ENCODE measurements around the gene KCMF1.

Gene KCMF1

GRCh38 chr2:85015653-85016360, 44.8 kb downstream of the KCMF1 start:
- Histone ChIP-seq H3K4me3 (ENCODE audit: low read length) (no peak overlapping the region), H3K9me3 (ENCODE audit: control insufficient read depth, low read depth, low read length) (no peaks in the 10 kb centered on the region), H3K36me3 (ENCODE audit: control insufficient read depth, low read depth, low read length) (no peaks in the 10 kb centered on the region), H3K27ac (ENCODE audit: low read length) (no peak overlapping the region), H3K27me3 (ENCODE audit: control insufficient read depth, insufficient read depth, low read length) (no peaks in the 10 kb centered on the region), H3K9ac (ENCODE audit: low read length) (no peak overlapping the region), H3K4me1 (ENCODE audit: control insufficient read depth, low read depth, low read length) (peaks cover 6% of the 10 kb centered on the region)

GRCh38 chr2:85016446-85016845, 45.5 kb downstream of the KCMF1 start:
- peaks cover 3% of the 10 kb centered on the region for H3K4me1 ChIP-seq (ENCODE audit: control insufficient read depth, low read depth, low read length)
- H3K36me3 ChIP-seq (ENCODE audit: control insufficient read depth, low read depth, low read length): no peaks in the 10 kb centered on the region
- H3K27ac ChIP-seq (ENCODE audit: low read length): no peak overlapping the region
- no peaks in the 10 kb centered on the region for H3K27me3 ChIP-seq (ENCODE audit: control insufficient read depth, insufficient read depth, low read length)
- H3K9ac ChIP-seq (ENCODE audit: low read length): no peak overlapping the region
- H3K4me3 ChIP-seq (ENCODE audit: low read length): no peak overlapping the region
- H3K9me3 ChIP-seq (ENCODE audit: control insufficient read depth, low read depth, low read length): no peaks in the 10 kb centered on the region

- no peak overlapping the region for H3K27ac ChIP-seq (ENCODE audit: low read length)
Measured at GRCh38 chr2:85017411-85018048, 46.6 kb downstream of the KCMF1 start.

GRCh38 chr2:85018049-85018447, 47.1 kb downstream of the KCMF1 start:
- H3K27ac ChIP-seq (ENCODE audit: low read length): no peak overlapping the region
- no peak overlapping the region for H3K9ac ChIP-seq (ENCODE audit: low read length)
- H3K36me3 ChIP-seq (ENCODE audit: control insufficient read depth, low read depth, low read length): no peaks in the 10 kb centered on the region
- H3K4me3 ChIP-seq (ENCODE audit: low read length): no peak overlapping the region
- H3K4me1 ChIP-seq (ENCODE audit: control insufficient read depth, low read depth, low read length): no peaks in the 10 kb centered on the region
- H3K9me3 ChIP-seq (ENCODE audit: control insufficient read depth, low read depth, low read length): no peaks in the 10 kb centered on the region
- no peaks in the 10 kb centered on the region for H3K27me3 ChIP-seq (ENCODE audit: control insufficient read depth, insufficient read depth, low read length)

More at GRCh38 chr2:85017411-85018048, 46.6 kb downstream of the KCMF1 start:
- no peaks in the 10 kb centered on the region for H3K36me3 ChIP-seq (ENCODE audit: control insufficient read depth, low read depth, low read length)
- H3K9me3 ChIP-seq (ENCODE audit: control insufficient read depth, low read depth, low read length): no peaks in the 10 kb centered on the region
- no peak overlapping the region for H3K9ac ChIP-seq (ENCODE audit: low read length)
- H3K4me3 ChIP-seq (ENCODE audit: low read length): no peak overlapping the region
- no peaks in the 10 kb centered on the region for H3K27me3 ChIP-seq (ENCODE audit: control insufficient read depth, insufficient read depth, low read length)
- no peaks in the 10 kb centered on the region for H3K4me1 ChIP-seq (ENCODE audit: control insufficient read depth, low read depth, low read length)

GRCh38 chr2:85019121-85019520, 48.2 kb downstream of the KCMF1 start:
- no peak overlapping the region for H3K4me3 ChIP-seq (ENCODE audit: low read length)
- H3K27ac ChIP-seq (ENCODE audit: low read length): no peak overlapping the region
- no peaks in the 10 kb centered on the region for H3K36me3 ChIP-seq (ENCODE audit: control insufficient read depth, low read depth, low read length)
- H3K27me3 ChIP-seq (ENCODE audit: control insufficient read depth, insufficient read depth, low read length): no peaks in the 10 kb centered on the region
- H3K9ac ChIP-seq (ENCODE audit: low read length): no peak overlapping the region
- H3K4me1 ChIP-seq (ENCODE audit: control insufficient read depth, low read depth, low read length): no peaks in the 10 kb centered on the region
- no peaks in the 10 kb centered on the region for H3K9me3 ChIP-seq (ENCODE audit: control insufficient read depth, low read depth, low read length)

- no peaks in the 10 kb centered on the region for H3K4me1 ChIP-seq (ENCODE audit: control insufficient read depth, low read depth, low read length)
- H3K36me3 ChIP-seq (ENCODE audit: control insufficient read depth, low read depth, low read length): no peaks in the 10 kb centered on the region
- H3K9ac ChIP-seq (ENCODE audit: low read length): no peak overlapping the region
- no peaks in the 10 kb centered on the region for H3K9me3 ChIP-seq (ENCODE audit: control insufficient read depth, low read depth, low read length)
- H3K27ac ChIP-seq (ENCODE audit: low read length): no peak overlapping the region
- no peaks in the 10 kb centered on the region for H3K27me3 ChIP-seq (ENCODE audit: control insufficient read depth, insufficient read depth, low read length)
- no peak overlapping the region for H3K4me3 ChIP-seq (ENCODE audit: low read length)
Measured at GRCh38 chr2:85022232-85022631, 51.3 kb downstream of the KCMF1 start.

- H3K27ac ChIP-seq (ENCODE audit: low read length): no peak overlapping the region
- no peak overlapping the region for H3K4me3 ChIP-seq (ENCODE audit: low read length)
- H3K36me3 ChIP-seq (ENCODE audit: control insufficient read depth, low read depth, low read length): peaks cover 13% of the 10 kb centered on the region
- H3K4me1 ChIP-seq (ENCODE audit: control insufficient read depth, low read depth, low read length): no peaks in the 10 kb centered on the region
- no peaks in the 10 kb centered on the region for H3K9me3 ChIP-seq (ENCODE audit: control insufficient read depth, low read depth, low read length)
- no peaks in the 10 kb centered on the region for H3K27me3 ChIP-seq (ENCODE audit: control insufficient read depth, insufficient read depth, low read length)
- H3K9ac ChIP-seq (ENCODE audit: low read length): no peak overlapping the region
Measured at GRCh38 chr2:85024372-85025047, 53.5 kb downstream of the KCMF1 start.

- H3K4me1 ChIP-seq (ENCODE audit: control insufficient read depth, low read depth, low read length): peaks cover 16% of the 10 kb centered on the region
- H3K4me3 ChIP-seq (ENCODE audit: low read length): no peak overlapping the region
- H3K27me3 ChIP-seq (ENCODE audit: control insufficient read depth, insufficient read depth, low read length): no peaks in the 10 kb centered on the region
- H3K36me3 ChIP-seq (ENCODE audit: control insufficient read depth, low read depth, low read length): peaks cover 55% of the 10 kb centered on the region
- no peaks in the 10 kb centered on the region for H3K9me3 ChIP-seq (ENCODE audit: control insufficient read depth, low read depth, low read length)
- no peak overlapping the region for H3K9ac ChIP-seq (ENCODE audit: low read length)
- H3K27ac ChIP-seq (ENCODE audit: low read length): no peak overlapping the region
Measured at GRCh38 chr2:85032621-85033020, 61.7 kb downstream of the KCMF1 start.

GRCh38 chr2:85033388-85033787, 62.4 kb downstream of the KCMF1 start:
- Histone ChIP-seq H3K4me1 (ENCODE audit: control insufficient read depth, low read depth, low read length) (peaks cover 16% of the 10 kb centered on the region), H3K27me3 (ENCODE audit: control insufficient read depth, insufficient read depth, low read length) (no peaks in the 10 kb centered on the region), H3K27ac (ENCODE audit: low read length) (no peak overlapping the region), H3K4me3 (ENCODE audit: low read length) (no peak overlapping the region), H3K36me3 (ENCODE audit: control insufficient read depth, low read depth, low read length) (peaks cover 56% of the 10 kb centered on the region), H3K9ac (ENCODE audit: low read length) (no peak overlapping the region), H3K9me3 (ENCODE audit: control insufficient read depth, low read depth, low read length) (no peaks in the 10 kb centered on the region)

- Histone ChIP-seq H3K27me3 (ENCODE audit: control insufficient read depth, insufficient read depth, low read length) (no peaks in the 10 kb centered on the region), H3K36me3 (ENCODE audit: control insufficient read depth, low read depth, low read length) (peaks cover 52% of the 10 kb centered on the region), H3K9ac (ENCODE audit: low read length) (no peak overlapping the region), H3K27ac (ENCODE audit: low read length) (no peak overlapping the region), H3K9me3 (ENCODE audit: control insufficient read depth, low read depth, low read length) (no peaks in the 10 kb centered on the region), H3K4me1 (ENCODE audit: control insufficient read depth, low read depth, low read length) (peaks cover 16% of the 10 kb centered on the region), H3K4me3 (ENCODE audit: low read length) (no peak overlapping the region)
Measured at GRCh38 chr2:85034158-85034557, 63.2 kb downstream of the KCMF1 start.

GRCh38 chr2:85037622-85038021, 66.7 kb downstream of the KCMF1 start:
- no peaks in the 10 kb centered on the region for H3K9me3 ChIP-seq (ENCODE audit: control insufficient read depth, low read depth, low read length)
- no peaks in the 10 kb centered on the region for H3K27me3 ChIP-seq (ENCODE audit: control insufficient read depth, insufficient read depth, low read length)
- H3K36me3 ChIP-seq (ENCODE audit: control insufficient read depth, low read depth, low read length): peaks cover 38% of the 10 kb centered on the region
- no peak overlapping the region for H3K9ac ChIP-seq (ENCODE audit: low read length)
- H3K27ac ChIP-seq (ENCODE audit: low read length): no peak overlapping the region
- H3K4me1 ChIP-seq (ENCODE audit: control insufficient read depth, low read depth, low read length): peaks cover 16% of the 10 kb centered on the region
- H3K4me3 ChIP-seq (ENCODE audit: low read length): no peak overlapping the region

All from iPS-18a (cell line).